ENCODE results near the gene TTC23.

DNA sequence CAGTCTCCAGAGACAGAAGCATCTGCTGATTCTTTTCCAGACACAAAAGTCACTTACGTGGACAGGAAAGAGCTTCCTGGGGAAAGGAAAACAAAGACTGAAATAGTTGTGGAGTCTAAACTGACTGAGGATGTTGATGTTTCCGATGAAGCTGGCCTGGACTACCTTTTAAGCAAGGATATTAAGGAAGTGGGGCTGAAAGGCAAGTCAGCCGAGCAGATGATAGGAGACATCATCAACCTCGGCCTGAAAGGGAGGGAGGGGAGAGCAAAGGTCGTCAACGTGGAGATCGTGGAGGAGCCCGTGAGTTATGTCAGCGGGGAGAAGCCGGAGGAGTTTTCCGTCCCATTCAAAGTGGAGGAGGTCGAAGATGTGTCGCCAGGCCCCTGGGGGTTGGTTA is 119.1 kb downstream of the TTC23 start:
- TF ChIP-seq, protein P1, sequence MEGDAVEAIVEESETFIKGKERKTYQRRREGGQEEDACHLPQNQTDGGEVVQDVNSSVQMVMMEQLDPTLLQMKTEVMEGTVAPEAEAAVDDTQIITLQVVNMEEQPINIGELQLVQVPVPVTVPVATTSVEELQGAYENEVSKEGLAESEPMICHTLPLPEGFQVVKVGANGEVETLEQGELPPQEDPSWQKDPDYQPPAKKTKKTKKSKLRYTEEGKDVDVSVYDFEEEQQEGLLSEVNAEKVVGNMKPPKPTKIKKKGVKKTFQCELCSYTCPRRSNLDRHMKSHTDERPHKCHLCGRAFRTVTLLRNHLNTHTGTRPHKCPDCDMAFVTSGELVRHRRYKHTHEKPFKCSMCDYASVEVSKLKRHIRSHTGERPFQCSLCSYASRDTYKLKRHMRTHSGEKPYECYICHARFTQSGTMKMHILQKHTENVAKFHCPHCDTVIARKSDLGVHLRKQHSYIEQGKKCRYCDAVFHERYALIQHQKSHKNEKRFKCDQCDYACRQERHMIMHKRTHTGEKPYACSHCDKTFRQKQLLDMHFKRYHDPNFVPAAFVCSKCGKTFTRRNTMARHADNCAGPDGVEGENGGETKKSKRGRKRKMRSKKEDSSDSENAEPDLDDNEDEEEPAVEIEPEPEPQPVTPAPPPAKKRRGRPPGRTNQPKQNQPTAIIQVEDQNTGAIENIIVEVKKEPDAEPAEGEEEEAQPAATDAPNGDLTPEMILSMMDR (IDR thresholded peaks at IDR 0.05): no peak
- no peak for TF ChIP-seq POLR2A (IDR thresholded peaks at IDR 0.05)

Data from thyroid gland (tissue), 4 donors.